Caco-2 (cell line): ENCODE measurements around the gene PTPRN2. TPM values are rescaled to one million over a fixed set of nuclear protein-coding genes. Genes with fewer than 3 reads are reported as not detected.

Source experiments
- BruUV-seq: library from RNA; stranded (reverse); fragments of 400-500 nt; replicated peaks from 2 replicates; lab custom pipeline; 2021; lab: Mats Ljungman, UMichigan
- CTCF ChIA-PET: fragments of 300-600 bp; sonication (Branson Sonifier 250); formaldehyde crosslinking; loops from one replicate; lab custom pipeline; 2022; ENCODE audit warnings: antibody characterized with exemption; lab: Charles Lee
- POLR2A ChIA-PET: fragments of 300-600 bp; sonication (Branson Sonifier 250); formaldehyde crosslinking; loops from one replicate; lab custom pipeline; 2022; ENCODE audit warnings: antibody characterized with exemption; lab: Charles Lee
- DNase-seq, 2 experiments: peaks; one replicate each; pipeline versions ENCODE4 v3.0.0 to v3.0.0-alpha.2; 2020 to 2022
- H3K27me3 ChIP-seq: replicated peaks from 2 replicates; pipeline ENCODE4 v1.6.0; 2011; ENCODE audit warnings: low read length; ENCODE audit not compliant: control insufficient read depth, insufficient read depth
- H3K36me3 ChIP-seq: 2 replicates; pipeline ENCODE4 v1.5.1; 2011; ENCODE audit warnings: low read length; ENCODE audit not compliant: control insufficient read depth, insufficient read depth
- H3K4me1 ChIP-seq: fragments of 250-450 bp; sonication (Bioruptor Pico); 2 replicates; pipeline ENCODE4 v1.5.1; 2020; ENCODE audit warnings: mild to moderate bottlenecking
- H3K4me3 ChIP-seq: 2 replicates; pipeline ENCODE4 v1.5.1; 2011; ENCODE audit warnings: low read depth, mild to moderate bottlenecking, control low read depth, low read length
- H3K9me3 ChIP-seq: fragments of 250-450 bp; sonication (Bioruptor Pico); 2 replicates; pipeline ENCODE4 v1.5.1; 2020; ENCODE audit warnings: mild to moderate bottlenecking, moderate library complexity
- H3K27ac Mint-ChIP-seq: one replicate; pipeline ENCODE4 v1.8.0; 2022; ENCODE audit warnings: mixed read lengths; ENCODE audit not compliant: unreplicated experiment
- H3K27me3 Mint-ChIP-seq: one replicate; pipeline ENCODE4 v1.8.0; 2022; ENCODE audit warnings: mixed read lengths; ENCODE audit not compliant: insufficient read depth, unreplicated experiment
- H3K36me3 Mint-ChIP-seq: one replicate; pipeline ENCODE4 v1.8.0; 2022; ENCODE audit warnings: mild to moderate bottlenecking, mixed read lengths; ENCODE audit not compliant: insufficient read depth, unreplicated experiment
- H3K4me1 Mint-ChIP-seq: one replicate; pipeline ENCODE4 v1.8.0; 2022; ENCODE audit warnings: low read depth, mixed read lengths; ENCODE audit not compliant: unreplicated experiment
- H3K4me3 Mint-ChIP-seq: one replicate; pipeline ENCODE4 v1.8.0; 2022; ENCODE audit warnings: mild to moderate bottlenecking, moderate library complexity, mixed read lengths; ENCODE audit not compliant: unreplicated experiment
- H3K9me3 Mint-ChIP-seq: one replicate; pipeline ENCODE4 v1.8.0; 2022; ENCODE audit warnings: mixed read lengths; ENCODE audit not compliant: unreplicated experiment
- CTCF ChIP-seq, 2 experiments: fragments of 200-600 bp in 1 of 2; IDR thresholded peaks; 1 replicate in 1 of 2; 2 replicates in 1 of 2; pipeline versions ENCODE4 v1.5.1 to v1.8.0; 2011 to 2022; ENCODE audit warnings: antibody characterized with exemption in 1 of 2, control low read depth in 1 of 2, inconsistent platforms in 1 of 2, low read depth in 1 of 2, low read length in 1 of 2, mild to moderate bottlenecking in 1 of 2, moderate library complexity in 1 of 2; ENCODE audit not compliant: insufficient read depth in 1 of 2, severe bottlenecking in 1 of 2, unreplicated experiment in 1 of 2
- intact Hi-C: fragments of 100-400 bp; cut with micrococcal nuclease; formaldehyde crosslinking; loops from one replicate; pipeline ENCODE4 v1.10.0; 2022; ENCODE audit not compliant: unreplicated experiment
- total RNA-seq: library from RNA; stranded (reverse); gene quantifications from 2 replicates; pipeline ENCODE4 v1.2.3, GENCODE V29; 2022

The PTPRN2 gene
- total RNA-seq, 1 experiment from 2014 or later, result 1.4 TPM

- no peak for DNase-seq
- no peak for TF ChIP-seq CTCF (IDR thresholded peaks at IDR 0.05; ENCODE audit: insufficient read depth in 1 of 2, low read depth in 1 of 2, low read length in 1 of 2, severe bottlenecking in 1 of 2, unreplicated experiment in 1 of 2)
- H3K4me1 Mint-ChIP-seq, result no peaks in the 10 kb centered on the region
- Histone ChIP-seq H3K9me3 (no peaks in the 10 kb centered on the region), H3K36me3 (no peaks in the 10 kb centered on the region), H3K27me3 (no peaks in the 10 kb centered on the region), H3K4me3 (no peak overlapping the region), H3K4me1 (no peaks in the 10 kb centered on the region)
- no TSS peak for BruUV-seq
- ChIA-PET CTCF (no interaction called here), POLR2A (no interaction called here)
- H3K9me3 Mint-ChIP-seq, result no peaks in the 10 kb centered on the region
- intact Hi-C loops, result no loop called here
- H3K27ac Mint-ChIP-seq, result no peak overlapping the region
- no peak overlapping the region for H3K4me3 Mint-ChIP-seq
- peaks cover 3% of the 10 kb centered on the region for H3K27me3 Mint-ChIP-seq
- no peaks in the 10 kb centered on the region for H3K36me3 Mint-ChIP-seq
Observed at GRCh38 chr7:157596471-157596870, 991.2 kb downstream of the PTPRN2 start.

- DNase-seq, result no peak
- H3K27me3 Mint-ChIP-seq, result peaks cover 5% of the 10 kb centered on the region
Observed at GRCh38 chr7:157596026-157596425, 991.6 kb downstream of the PTPRN2 start.

DNA sequence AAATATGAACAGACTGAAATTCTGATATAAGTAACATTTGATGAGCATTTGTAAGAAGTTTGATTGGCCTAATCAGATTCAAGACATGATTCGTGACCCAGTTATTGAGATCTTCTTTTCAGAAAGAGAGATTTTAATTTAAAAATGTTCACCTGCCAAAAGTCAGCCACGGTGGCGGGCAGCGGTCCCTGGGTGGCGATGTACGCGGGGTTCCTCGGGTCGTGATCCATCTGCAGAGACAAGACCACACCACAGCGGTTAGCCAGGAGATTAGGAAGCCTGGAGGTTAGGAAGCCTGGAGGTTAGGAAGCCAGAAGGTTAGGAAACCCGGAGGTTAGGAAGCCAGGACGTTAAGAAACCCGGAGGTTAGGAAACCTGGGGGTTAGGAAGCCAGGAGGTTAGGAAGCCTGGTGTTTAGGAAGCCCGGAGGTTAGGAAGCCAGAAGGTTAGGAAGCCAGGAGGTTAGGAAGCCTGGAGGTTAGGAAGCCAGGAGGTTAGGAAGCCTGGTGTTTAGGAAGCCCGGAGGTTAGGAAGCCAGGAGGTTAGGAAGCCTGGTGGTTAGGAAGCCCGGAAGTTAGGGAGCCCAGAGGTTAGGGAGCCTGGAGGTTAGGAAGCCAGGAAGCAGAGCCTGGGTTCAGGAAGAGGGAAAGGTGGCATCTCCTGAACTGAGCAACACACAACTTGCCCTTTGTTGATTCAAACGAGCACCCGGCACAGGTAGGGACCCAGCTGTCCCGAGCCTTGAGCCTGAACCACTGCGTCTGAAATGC, 992.4 kb downstream of the PTPRN2 start:
- no peak overlapping the region for H3K4me3 Mint-ChIP-seq
- H3K4me1 ChIP-seq, result no peaks in the 10 kb centered on the region
- no peak for TF ChIP-seq CTCF (IDR thresholded peaks at IDR 0.05; ENCODE audit: insufficient read depth in 1 of 2, low read depth in 1 of 2, low read length in 1 of 2, severe bottlenecking in 1 of 2, unreplicated experiment in 1 of 2)
- H3K27me3 ChIP-seq, result no peaks in the 10 kb centered on the region
- CTCF ChIA-PET, result no interaction called here
- no TSS peak for BruUV-seq
- no peaks in the 10 kb centered on the region for H3K4me1 Mint-ChIP-seq
- intact Hi-C loops, result no loop called here
- peaks cover 8% of the 10 kb centered on the region for H3K27me3 Mint-ChIP-seq
- H3K9me3 Mint-ChIP-seq, result no peaks in the 10 kb centered on the region
- no peaks in the 10 kb centered on the region for H3K9me3 ChIP-seq
- H3K4me3 ChIP-seq, result no peak overlapping the region
- H3K36me3 ChIP-seq, result no peaks in the 10 kb centered on the region
- H3K27ac Mint-ChIP-seq, result no peak overlapping the region
- POLR2A ChIA-PET, result no interaction called here
- DNase-seq, result no peak
- H3K36me3 Mint-ChIP-seq, result no peaks in the 10 kb centered on the region

More at GRCh38 chr7:157596026-157596425, 991.6 kb downstream of the PTPRN2 start:
- CTCF ChIA-PET, result no interaction called here
- intact Hi-C loops, result no loop called here
- H3K27ac Mint-ChIP-seq, result no peak overlapping the region
- H3K36me3 ChIP-seq, result no peaks in the 10 kb centered on the region
- no peak overlapping the region for H3K4me3 Mint-ChIP-seq
- no peaks in the 10 kb centered on the region for H3K9me3 Mint-ChIP-seq
- TF ChIP-seq CTCF (IDR thresholded peaks at IDR 0.05; ENCODE audit: insufficient read depth in 1 of 2, low read depth in 1 of 2, low read length in 1 of 2, severe bottlenecking in 1 of 2, unreplicated experiment in 1 of 2), result no peak
- no peaks in the 10 kb centered on the region for H3K36me3 Mint-ChIP-seq
- no TSS peak for BruUV-seq
- H3K4me3 ChIP-seq, result no peak overlapping the region
- H3K27me3 ChIP-seq, result no peaks in the 10 kb centered on the region
- H3K4me1 Mint-ChIP-seq, result no peaks in the 10 kb centered on the region
- no peaks in the 10 kb centered on the region for H3K4me1 ChIP-seq
- no peaks in the 10 kb centered on the region for H3K9me3 ChIP-seq
- POLR2A ChIA-PET, result no interaction called here
